Neural cell (in vitro differentiated cells): ENCODE results near the gene PLA2G6.
"Not testable (repeated sequence)": the region's sequence is repeated elsewhere in the genome, so short reads cannot be mapped to it uniquely, and the experiment has no call there.

Experiments used
- CTCF ChIP-seq: fragments of 450-650 bp; IDR thresholded peaks from 2 replicates; pipeline ENCODE4 v1.5.1; 2014; ENCODE audit warnings: antibody characterized with exemption, mild to moderate bottlenecking, moderate library complexity; ENCODE audit not compliant: poor library complexity, severe bottlenecking
- POLR2AphosphoS5 ChIP-seq: IDR thresholded peaks from 2 replicates; pipeline ENCODE4 v1.6.1; 2012
- RAD21 ChIP-seq: fragments of 450-650 bp; conservative IDR thresholded peaks from 2 replicates; pipeline ENCODE4 v1.6.1; 2014; ENCODE audit warnings: antibody characterized with exemption, mild to moderate bottlenecking, moderate library complexity
- REST ChIP-seq: IDR thresholded peaks from 2 replicates; pipeline ENCODE4 v1.6.1; 2012; ENCODE audit warnings: borderline replicate concordance
- SMC3 ChIP-seq: fragments of 450-650 bp; conservative IDR thresholded peaks from 2 replicates; pipeline ENCODE4 v1.6.1; 2014; ENCODE audit warnings: antibody characterized with exemption, mild to moderate bottlenecking, moderate library complexity; ENCODE audit not compliant: poor library complexity
- TAF1 ChIP-seq: IDR thresholded peaks from 2 replicates; pipeline ENCODE4 v1.6.1; 2012; ENCODE audit warnings: low read depth

- not testable (repeated sequence) for TF ChIP-seq REST, SMC3, POLR2AphosphoS5, CTCF, RAD21, TAF1
Measured at GRCh38 chr22:38177571-38177925, 4.1 kb downstream of the PLA2G6 start.
